ENCODE results near the gene DMD. TPM values are rescaled to one million over a fixed set of nuclear protein-coding genes. Genes with fewer than 3 reads are reported as not detected.

DMD gene
- total and polyA plus RNA-seq, 2 of the 13 experiments (the other 11 are each of a cell fraction or from before 2014, with no cell fraction given): 17.6 to 25.9 TPM

DNA sequence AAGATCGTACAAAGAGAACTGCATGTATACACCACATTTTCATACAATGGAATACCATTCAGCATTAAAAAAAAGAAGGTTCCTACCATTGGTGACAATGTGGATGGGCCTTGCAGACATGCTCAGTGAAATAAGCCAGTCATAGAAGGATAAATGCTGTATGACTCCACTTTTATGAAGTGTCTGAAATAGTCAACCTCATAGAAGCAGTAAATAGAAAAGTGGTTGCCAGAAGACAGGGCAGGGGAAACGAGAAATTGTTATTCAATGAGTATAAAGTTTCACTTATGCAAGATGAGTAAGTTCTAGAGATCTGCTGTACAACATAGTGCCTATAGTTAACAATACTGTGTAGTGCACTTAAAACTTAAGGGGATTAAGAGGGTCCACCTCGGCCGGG is 1882.1 kb downstream of the DMD start:
- Histone ChIP-seq H3K36me3 (replicated peaks in 1 of 2; ENCODE audit: control insufficient read depth in 1 of 2, insufficient read depth in 2 of 2, low read length in 2 of 2) (no peaks in the 10 kb centered on the region), H3K4me3 (replicated peaks in 1 of 3; ENCODE audit: insufficient read depth in 1 of 3, low read depth in 2 of 3, low read length in 3 of 3) (no peak overlapping the region), H3K79me2 (ENCODE audit: insufficient read depth, low read length) (no peaks in the 10 kb centered on the region), H3K9me3 (ENCODE audit: low read length) (no peaks in the 10 kb centered on the region), H3K9ac (ENCODE audit: insufficient read depth, low read depth, low read length) (no peak overlapping the region), H3K27ac (ENCODE audit: extremely low read length, insufficient read depth, low read length) (no peak overlapping the region), H3K4me2 (ENCODE audit: low read depth, low read length) (no peak overlapping the region), H3K27me3 (ENCODE audit: control insufficient read depth in 1 of 2, insufficient read depth in 2 of 2, low read length in 2 of 2) (no peaks in the 10 kb centered on the region), H3K4me1 (ENCODE audit: insufficient read depth, low read length) (no peaks in the 10 kb centered on the region), H2AFZ (ENCODE audit: low read length) (no peak overlapping the region), H4K20me1 (ENCODE audit: insufficient read depth, low read length) (no peaks in the 10 kb centered on the region)
- ChIA-PET POLR2A (no interaction called here), CTCF (ENCODE audit: low intra/inter-chr PET ratio, low total read pairs) (no interaction called here)
- no TSS peak for BruUV-seq (replicated peaks)
- in situ Hi-C loops (cut with HindIII; ENCODE audit: extremely low pct_ligation_motif_present, low pct_unique_long_range_greater_than_20kb) (no loop called here), intact Hi-C loops (cut with micrococcal nuclease; ENCODE audit: unreplicated experiment) (no loop called here)
- ATAC-seq (no peak), FAIRE-seq (no peak), DNase-seq (ENCODE audit: low spot score) (no peak)
- TF ChIP-seq TAF1 (CRISPR knock-in tag; IDR thresholded peaks at IDR 0.05) (no peak), AKNA (CRISPR knock-in tag; IDR thresholded peaks at IDR 0.05; ENCODE audit: borderline replicate concordance) (no peak), CTCF (CRISPR knock-in tag; IDR thresholded peaks at IDR 0.05) (no peak), ZNF737 (CRISPR knock-in tag; IDR thresholded peaks at IDR 0.05; ENCODE audit: borderline replicate concordance) (no peak), ZNF761 (CRISPR knock-in tag; conservative IDR thresholded peaks at IDR 0.05) (no peak)
- WGBS (ENCODE audit: low lambda C conversion rate): 58% methylated on average over 4 of the region's 4 CpGs

Data from HepG2 (cell line).